ENCODE results near the gene HIKESHI. TPM values are rescaled to one million over a fixed set of nuclear protein-coding genes. Genes with fewer than 3 reads are reported as not detected.

Gene HIKESHI
- polyA plus RNA-seq, 4 donors = 16.8 to 36.5 (median 24.5) TPM

- peaks cover 0 to 4% of the 10 kb centered on the region in 2 donors for H3K9me3 ChIP-seq (ENCODE audit: control insufficient read depth in 2 of 2, insufficient read depth in 1 of 2, low read depth in 1 of 2, low read length in 1 of 2)
- FAIRE-seq = no peak
- H3K4me3 ChIP-seq (ENCODE audit: low read depth in 1 of 3, low read length in 3 of 3) = no peak overlapping the region
- 98 to 99% (median 99%) methylated on average over 2 of the region's 2 CpGs for WGBS, 3 donors
- H3K27ac ChIP-seq (ENCODE audit: low read depth in 1 of 3, low read length in 2 of 3) = no peak overlapping the region
- no peaks in the 10 kb centered on the region for H3K4me1 ChIP-seq (ENCODE audit: control insufficient read depth in 3 of 3, insufficient read depth in 2 of 3, low read depth in 1 of 3, low read length in 2 of 3)
- no peak for DNase-seq
- peaks cover 1 to 20% (median 3%) of the 10 kb centered on the region in 3 donors for H3K36me3 ChIP-seq (ENCODE audit: control insufficient read depth in 3 of 3, insufficient read depth in 2 of 3, low read depth in 1 of 3, low read length in 3 of 3)
- no peaks in the 10 kb centered on the region for H3K27me3 ChIP-seq (ENCODE audit: control insufficient read depth in 3 of 3, insufficient read depth in 3 of 3, low read length in 3 of 3)
These were observed 37.4 kb upstream of the HIKESHI start for GRCh38 chr11:86264649-86265048.

GRCh38 chr11:86265194-86265593, 36.8 kb upstream of the HIKESHI start:
- Histone ChIP-seq H3K27ac (ENCODE audit: low read depth in 1 of 3, low read length in 2 of 3) (no peak overlapping the region), H3K9me3 (ENCODE audit: control insufficient read depth in 2 of 2, insufficient read depth in 1 of 2, low read depth in 1 of 2, low read length in 1 of 2) (peaks cover 0 to 4% of the 10 kb centered on the region in 2 donors), H3K4me1 (ENCODE audit: control insufficient read depth in 3 of 3, insufficient read depth in 2 of 3, low read depth in 1 of 3, low read length in 2 of 3) (no peaks in the 10 kb centered on the region), H3K36me3 (ENCODE audit: control insufficient read depth in 3 of 3, insufficient read depth in 2 of 3, low read depth in 1 of 3, low read length in 3 of 3) (peaks cover 3 to 18% (median 4%) of the 10 kb centered on the region in 3 donors), H3K4me3 (ENCODE audit: low read depth in 1 of 3, low read length in 3 of 3) (no peak overlapping the region), H3K27me3 (ENCODE audit: control insufficient read depth in 3 of 3, insufficient read depth in 3 of 3, low read length in 3 of 3) (no peaks in the 10 kb centered on the region)
- no peak for FAIRE-seq
- no peak for DNase-seq

GRCh38 chr11:86269645-86270044, 32.4 kb upstream of the HIKESHI start:
- H3K4me1 ChIP-seq (ENCODE audit: control insufficient read depth in 3 of 3, insufficient read depth in 2 of 3, low read depth in 1 of 3, low read length in 2 of 3) = no peaks in the 10 kb centered on the region
- WGBS, 3 donors = 77 to 92% (median 83%) methylated on average over 1 of the region's 1 CpG
- FAIRE-seq (no peak), DNase-seq (no peak)
- no peak overlapping the region for H3K4me3 ChIP-seq (ENCODE audit: low read depth in 1 of 3, low read length in 3 of 3)
- H3K36me3 ChIP-seq (ENCODE audit: control insufficient read depth in 3 of 3, insufficient read depth in 2 of 3, low read depth in 1 of 3, low read length in 3 of 3) = peaks cover 0 to 9% (median 6%) of the 10 kb centered on the region in 3 donors
- no peaks in the 10 kb centered on the region for H3K27me3 ChIP-seq (ENCODE audit: control insufficient read depth in 3 of 3, insufficient read depth in 3 of 3, low read length in 3 of 3)
- H3K9me3 ChIP-seq (ENCODE audit: control insufficient read depth in 2 of 2, insufficient read depth in 1 of 2, low read depth in 1 of 2, low read length in 1 of 2) = no peaks in the 10 kb centered on the region
- H3K27ac ChIP-seq (ENCODE audit: low read depth in 1 of 3, low read length in 2 of 3) = no peak overlapping the region

GRCh38 chr11:86274503-86274902, 27.5 kb upstream of the HIKESHI start:
- peaks cover 0 to 9% (median 6%) of the 10 kb centered on the region in 3 donors for H3K36me3 ChIP-seq (ENCODE audit: control insufficient read depth in 3 of 3, insufficient read depth in 2 of 3, low read depth in 1 of 3, low read length in 3 of 3)
- WGBS, 3 donors = 93 to 97% (median 94%) methylated on average over 6 of the region's 6 CpGs
- no peak for DNase-seq

GRCh38 chr11:86274999-86275398, 27.0 kb upstream of the HIKESHI start:
- Histone ChIP-seq H3K4me1 (ENCODE audit: control insufficient read depth in 3 of 3, insufficient read depth in 2 of 3, low read depth in 1 of 3, low read length in 2 of 3) (no peaks in the 10 kb centered on the region), H3K4me3 (ENCODE audit: low read depth in 1 of 3, low read length in 3 of 3) (no peak overlapping the region), H3K36me3 (ENCODE audit: control insufficient read depth in 3 of 3, insufficient read depth in 2 of 3, low read depth in 1 of 3, low read length in 3 of 3) (peaks cover 0 to 9% (median 3%) of the 10 kb centered on the region in 3 donors), H3K9me3 (ENCODE audit: control insufficient read depth in 2 of 2, insufficient read depth in 1 of 2, low read depth in 1 of 2, low read length in 1 of 2) (no peaks in the 10 kb centered on the region), H3K27me3 (ENCODE audit: control insufficient read depth in 3 of 3, insufficient read depth in 3 of 3, low read length in 3 of 3) (no peaks in the 10 kb centered on the region), H3K27ac (ENCODE audit: low read depth in 1 of 3, low read length in 2 of 3) (no peak overlapping the region)
- 70 to 80% (median 80%) methylated on average over 4 of the region's 4 CpGs for WGBS, 3 donors
- no peak for DNase-seq
- FAIRE-seq = no peak

More at GRCh38 chr11:86274503-86274902, 27.5 kb upstream of the HIKESHI start:
- Histone ChIP-seq H3K9me3 (ENCODE audit: control insufficient read depth in 2 of 2, insufficient read depth in 1 of 2, low read depth in 1 of 2, low read length in 1 of 2) (no peaks in the 10 kb centered on the region), H3K27me3 (ENCODE audit: control insufficient read depth in 3 of 3, insufficient read depth in 3 of 3, low read length in 3 of 3) (no peaks in the 10 kb centered on the region), H3K27ac (ENCODE audit: low read depth in 1 of 3, low read length in 2 of 3) (no peak overlapping the region), H3K4me1 (ENCODE audit: control insufficient read depth in 3 of 3, insufficient read depth in 2 of 3, low read depth in 1 of 3, low read length in 2 of 3) (no peaks in the 10 kb centered on the region), H3K4me3 (ENCODE audit: low read depth in 1 of 3, low read length in 3 of 3) (no peak overlapping the region)
- no peak for FAIRE-seq

GRCh38 chr11:86275493-86276370, 26.3 kb upstream of the HIKESHI start:
- 80 to 97% (median 86%) methylated on average over 2 of the region's 2 CpGs for WGBS, 3 donors
- no peaks in the 10 kb centered on the region for H3K9me3 ChIP-seq (ENCODE audit: control insufficient read depth in 2 of 2, insufficient read depth in 1 of 2, low read depth in 1 of 2, low read length in 1 of 2)
- FAIRE-seq = no peak

GRCh38 chr11:86277741-86278140, 24.3 kb upstream of the HIKESHI start:
- Histone ChIP-seq H3K4me1 (ENCODE audit: control insufficient read depth in 3 of 3, insufficient read depth in 2 of 3, low read depth in 1 of 3, low read length in 2 of 3) (no peaks in the 10 kb centered on the region), H3K27ac (ENCODE audit: low read depth in 1 of 3, low read length in 2 of 3) (no peak overlapping the region), H3K4me3 (ENCODE audit: low read depth in 1 of 3, low read length in 3 of 3) (no peak overlapping the region), H3K27me3 (ENCODE audit: control insufficient read depth in 3 of 3, insufficient read depth in 3 of 3, low read length in 3 of 3) (no peaks in the 10 kb centered on the region), H3K36me3 (ENCODE audit: control insufficient read depth in 3 of 3, insufficient read depth in 2 of 3, low read depth in 1 of 3, low read length in 3 of 3) (peaks cover 0 to 7% (median 4%) of the 10 kb centered on the region in 3 donors), H3K9me3 (ENCODE audit: control insufficient read depth in 2 of 2, insufficient read depth in 1 of 2, low read depth in 1 of 2, low read length in 1 of 2) (no peaks in the 10 kb centered on the region)
- FAIRE-seq = no peak
- 90 to 100% (median 100%) methylated on average over 1 of the region's 1 CpG for WGBS, 3 donors
- no peak for DNase-seq

More at GRCh38 chr11:86275493-86276370, 26.3 kb upstream of the HIKESHI start:
- H3K27ac ChIP-seq (ENCODE audit: low read depth in 1 of 3, low read length in 2 of 3) = no peak overlapping the region
- DNase-seq = no peak
- H3K27me3 ChIP-seq (ENCODE audit: control insufficient read depth in 3 of 3, insufficient read depth in 3 of 3, low read length in 3 of 3) = no peaks in the 10 kb centered on the region
- peaks cover 0 to 9% (median 4%) of the 10 kb centered on the region in 3 donors for H3K36me3 ChIP-seq (ENCODE audit: control insufficient read depth in 3 of 3, insufficient read depth in 2 of 3, low read depth in 1 of 3, low read length in 3 of 3)
- H3K4me3 ChIP-seq (ENCODE audit: low read depth in 1 of 3, low read length in 3 of 3) = no peak overlapping the region
- no peaks in the 10 kb centered on the region for H3K4me1 ChIP-seq (ENCODE audit: control insufficient read depth in 3 of 3, insufficient read depth in 2 of 3, low read depth in 1 of 3, low read length in 2 of 3)

- peaks cover 0 to 4% (median 4%) of the 10 kb centered on the region in 3 donors for H3K36me3 ChIP-seq (ENCODE audit: control insufficient read depth in 3 of 3, insufficient read depth in 2 of 3, low read depth in 1 of 3, low read length in 3 of 3)
- FAIRE-seq = no peak
- WGBS, 3 donors = 81 to 93% (median 92%) methylated on average over 8 of the region's 8 CpGs
- H3K27ac ChIP-seq (ENCODE audit: low read depth in 1 of 3, low read length in 2 of 3) = no peak overlapping the region
- no peaks in the 10 kb centered on the region for H3K4me1 ChIP-seq (ENCODE audit: control insufficient read depth in 3 of 3, insufficient read depth in 2 of 3, low read depth in 1 of 3, low read length in 2 of 3)
- no peaks in the 10 kb centered on the region for H3K9me3 ChIP-seq (ENCODE audit: control insufficient read depth in 2 of 2, insufficient read depth in 1 of 2, low read depth in 1 of 2, low read length in 1 of 2)
- no peak overlapping the region for H3K4me3 ChIP-seq (ENCODE audit: low read depth in 1 of 3, low read length in 3 of 3)
- no peaks in the 10 kb centered on the region for H3K27me3 ChIP-seq (ENCODE audit: control insufficient read depth in 3 of 3, insufficient read depth in 3 of 3, low read length in 3 of 3)
- DNase-seq = no peak
These were observed 23.8 kb upstream of the HIKESHI start for GRCh38 chr11:86278226-86278625.
